22Rv1 (cell line): Measurements from ENCODE around the gene WFIKKN1.

Experiments used
- H3K27ac ChIP-seq: fragments of 450-650 bp; 2 replicates; pipeline ENCODE4 v1.5.1; 2017
- CTCF ChIP-seq: fragments of 450-650 bp; IDR thresholded peaks from 2 replicates; pipeline ENCODE4 v1.5.1; 2017; ENCODE audit warnings: mild to moderate bottlenecking
- ZFX ChIP-seq: fragments of 450-650 bp; IDR thresholded peaks from 2 replicates; pipeline ENCODE4 v1.6.1; 2017; ENCODE audit warnings: antibody characterized with exemption, borderline replicate concordance

The WFIKKN1 gene

GRCh38 chr16:619476-620100, 11.2 kb upstream of the WFIKKN1 start:
- TF ChIP-seq ZFX (no peak), CTCF (no peak)
- no peak overlapping the region for H3K27ac ChIP-seq

GRCh38 chr16:620700-621525, 9.9 kb upstream of the WFIKKN1 start:
- TF ChIP-seq CTCF (no peak), ZFX (no peak)
- H3K27ac ChIP-seq: peak overlapping the region; percentile 63; the same call in 1 of the 2 replicates

GRCh38 chr16:621526-622105, 9.2 kb upstream of the WFIKKN1 start:
- peak overlapping the region; percentile 63 for H3K27ac ChIP-seq

GRCh38 chr16:622920-623280, 7.9 kb upstream of the WFIKKN1 start:
- H3K27ac ChIP-seq: peak overlapping the region; percentile 63
- no peak for TF ChIP-seq CTCF

More at GRCh38 chr16:621526-622105, 9.2 kb upstream of the WFIKKN1 start:
- no peak for TF ChIP-seq CTCF
- TF ChIP-seq ZFX: no peak

GRCh38 chr16:624526-625070, 6.2 kb upstream of the WFIKKN1 start:
- no peak overlapping the region for H3K27ac ChIP-seq
- TF ChIP-seq CTCF (no peak), ZFX (no peak)

- H3K27ac ChIP-seq: no peak overlapping the region
- TF ChIP-seq ZFX (no peak), CTCF (no peak)
Observed at GRCh38 chr16:625117-625976, 5.4 kb upstream of the WFIKKN1 start.
